Endothelial cell (in vitro differentiated cells): Measurements from ENCODE around the gene SCAF8. TPM values are rescaled to one million over a fixed set of nuclear protein-coding genes. Genes with fewer than 3 reads are reported as not detected.

ENCODE experiments used
- DNase-seq: peaks from one replicate; pipeline ENCODE4 v3.0.0; 2021; ENCODE audit warnings: low spot score
- H3K27ac Mint-ChIP-seq: one replicate; pipeline ENCODE4 v1.8.0; 2021; ENCODE audit warnings: mixed read lengths, inconsistent platforms; ENCODE audit not compliant: unreplicated experiment
- H3K27me3 Mint-ChIP-seq: one replicate; pipeline ENCODE4 v1.8.0; 2021; ENCODE audit warnings: mild to moderate bottlenecking, moderate library complexity, mixed read lengths, inconsistent platforms; ENCODE audit not compliant: unreplicated experiment
- H3K36me3 Mint-ChIP-seq: one replicate; pipeline ENCODE4 v1.8.0; 2021; ENCODE audit warnings: mild to moderate bottlenecking, low read depth, mixed read lengths, inconsistent platforms; ENCODE audit not compliant: unreplicated experiment
- H3K4me1 Mint-ChIP-seq: one replicate; pipeline ENCODE4 v1.8.0; 2021; ENCODE audit warnings: mild to moderate bottlenecking, mixed read lengths, inconsistent platforms; ENCODE audit not compliant: unreplicated experiment
- H3K4me3 Mint-ChIP-seq: one replicate; pipeline ENCODE4 v1.8.0; 2021; ENCODE audit warnings: mild to moderate bottlenecking, mixed read lengths, inconsistent platforms; ENCODE audit not compliant: unreplicated experiment
- H3K9me3 Mint-ChIP-seq: one replicate; pipeline ENCODE4 v1.8.0; 2021; ENCODE audit warnings: mixed read lengths, inconsistent platforms; ENCODE audit not compliant: unreplicated experiment
- CTCF ChIP-seq: fragments of 200-600 bp; sonication (generic); IDR thresholded peaks from one replicate; pipeline ENCODE4 v1.5.0; 2021; ENCODE audit warnings: antibody characterized with exemption; ENCODE audit not compliant: unreplicated experiment
- total RNA-seq: library from RNA; stranded (reverse); fragmentation: NEBNext Ultra II Directional; extraction: Animal tissue kit (Norgen Biotek cat#: 25700); gene quantifications from one replicate; pipeline ENCODE4 v1.2.1, GENCODE V29; 2021; ENCODE audit not compliant: unreplicated experiment

The SCAF8 gene
- total RNA-seq, 1 donor from 2014 or later: 51.4 TPM

- Mint-ChIP-seq H3K4me1 (peaks cover 5% of the 10 kb centered on the region), H3K27me3 (no peaks in the 10 kb centered on the region), H3K4me3 (no peak overlapping the region), H3K9me3 (no peaks in the 10 kb centered on the region), H3K27ac (no peak overlapping the region), H3K36me3 (no peaks in the 10 kb centered on the region)
- TF ChIP-seq CTCF: no peak
- DNase-seq: no peak
Measured at GRCh38 chr6:154857529-154857928, 124.3 kb downstream of the SCAF8 start.

- Mint-ChIP-seq H3K4me3 (no peak overlapping the region), H3K36me3 (no peaks in the 10 kb centered on the region), H3K27me3 (peaks cover 2% of the 10 kb centered on the region), H3K4me1 (peaks cover 8% of the 10 kb centered on the region), H3K9me3 (no peaks in the 10 kb centered on the region), H3K27ac (no peak overlapping the region)
- no peak for TF ChIP-seq CTCF
- DNase-seq: no peak
Measured at GRCh38 chr6:154861825-154862224, 128.6 kb downstream of the SCAF8 start.

- Mint-ChIP-seq H3K4me3 (no peak overlapping the region), H3K36me3 (no peaks in the 10 kb centered on the region), H3K4me1 (peaks cover 8% of the 10 kb centered on the region), H3K27ac (no peak overlapping the region), H3K27me3 (peaks cover 2% of the 10 kb centered on the region), H3K9me3 (no peaks in the 10 kb centered on the region)
- no peak for DNase-seq
- TF ChIP-seq CTCF: no peak
Measured at GRCh38 chr6:154862536-154862935, 129.3 kb downstream of the SCAF8 start.

- no peak overlapping the region for H3K4me3 Mint-ChIP-seq
- H3K9me3 Mint-ChIP-seq: no peaks in the 10 kb centered on the region
- H3K27me3 Mint-ChIP-seq: peaks cover 2% of the 10 kb centered on the region
- H3K36me3 Mint-ChIP-seq: no peaks in the 10 kb centered on the region
- H3K4me1 Mint-ChIP-seq: peaks cover 8% of the 10 kb centered on the region
- H3K27ac Mint-ChIP-seq: no peak overlapping the region
- no peak for TF ChIP-seq CTCF
- DNase-seq: no peak
Measured at GRCh38 chr6:154864066-154864430, 130.8 kb downstream of the SCAF8 start.

- H3K4me3 Mint-ChIP-seq: no peak overlapping the region
- H3K27me3 Mint-ChIP-seq: peaks cover 2% of the 10 kb centered on the region
- peaks cover 8% of the 10 kb centered on the region for H3K4me1 Mint-ChIP-seq
- TF ChIP-seq CTCF: no peak
- H3K27ac Mint-ChIP-seq: no peak overlapping the region
- DNase-seq: no peak
- H3K36me3 Mint-ChIP-seq: no peaks in the 10 kb centered on the region
- no peaks in the 10 kb centered on the region for H3K9me3 Mint-ChIP-seq
Measured at GRCh38 chr6:154865291-154865690, 132.1 kb downstream of the SCAF8 start.
